PFSK-1 (cell line): ENCODE data around the gene CHIT1.

Source experiments
- POLR2AphosphoS5 ChIP-seq: IDR thresholded peaks from 2 replicates; pipeline ENCODE4 v1.6.1; 2012; ENCODE audit warnings: low read depth, mild to moderate bottlenecking, control low read depth, low read length, moderate library complexity
- TAF1 ChIP-seq: IDR thresholded peaks from 2 replicates; pipeline ENCODE4 v1.6.1; 2012; ENCODE audit warnings: low read length, control low read depth, borderline replicate concordance; ENCODE audit not compliant: insufficient read depth

DNA sequence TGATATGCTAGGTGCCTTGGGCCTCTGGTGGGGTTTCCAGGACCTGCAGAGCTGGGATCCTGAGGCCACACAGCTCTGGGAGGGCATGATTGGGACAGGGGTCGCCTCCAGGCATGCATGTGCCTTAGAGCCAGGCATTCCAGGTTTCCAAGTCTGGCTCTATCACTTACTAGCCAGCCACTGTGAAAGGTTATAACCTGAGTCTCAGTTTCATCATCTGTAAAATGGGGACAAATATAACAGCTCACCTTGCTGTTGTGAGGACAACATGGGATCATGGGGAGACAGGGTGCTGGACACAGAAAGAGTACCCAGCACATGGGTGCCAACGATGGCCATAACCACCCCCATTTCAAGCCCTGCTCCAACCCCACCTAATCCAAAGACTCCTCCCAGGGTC is 45.6 kb downstream of the CHIT1 start:
- TF ChIP-seq TAF1 (no peak), POLR2AphosphoS5 (no peak)
